Tibial artery (tissue), 4 donors: ENCODE measurements around the gene FOXA1.

ENCODE experiments used
- DNase-seq, 2 donors: peaks; one replicate each; pipeline ENCODE4 v3.0.0-alpha.2; 2019
- H3K27ac ChIP-seq, 2 donors: fragments of 200-600 bp; sonication (generic) in 1 of 2; 1 replicate in 1 of 2; 2 replicates in 1 of 2; pipeline ENCODE4 v1.5.1; 2018 to 2019; ENCODE audit warnings: mild to moderate bottlenecking in 1 of 2
- H3K27me3 ChIP-seq, 2 donors: fragments of 200-600 bp; sonication (generic) in 1 of 2; one replicate each; pipeline versions ENCODE4 v1.5.1 to v1.6.0; 2016 to 2019
- H3K36me3 ChIP-seq, 3 donors: fragments of 200-600 bp; sonication (generic) in 2 of 3; one replicate each; pipeline ENCODE4 v1.5.1; 2016 to 2019; ENCODE audit warnings: mild to moderate bottlenecking in 2 of 3
- H3K4me1 ChIP-seq, 4 donors: fragments of 200-600 bp; sonication (generic) in 2 of 4; 1 replicate in 3 of 4; 2 replicates in 1 of 4; pipeline ENCODE4 v1.5.1; 2016 to 2019
- H3K4me3 ChIP-seq, 2 donors: fragments of 200-600 bp; sonication (generic) in 1 of 2; 1 replicate in 1 of 2; 2 replicates in 1 of 2; pipeline ENCODE4 v1.5.1; 2018 to 2019; ENCODE audit warnings: mild to moderate bottlenecking in 2 of 2
- H3K9me3 ChIP-seq, 3 donors: fragments of 200-600 bp; sonication (generic) in 1 of 3; one replicate each; pipeline ENCODE4 v1.5.1; 2016 to 2019
- CTCF ChIP-seq, 2 experiments: fragments of 200-600 bp in 1 of 2; fragments of 450-650 bp in 1 of 2; IDR thresholded peaks; one replicate each; pipeline ENCODE4 v1.5.1; 2017 to 2019; ENCODE audit warnings: antibody characterized with exemption in 2 of 2, mild to moderate bottlenecking in 1 of 2, moderate library complexity in 1 of 2
- intact Hi-C: fragments of 100-400 bp; cut with DNase I; formaldehyde crosslinking; loops from one replicate; pipeline ENCODE4 v1.15.0; 2023; ENCODE audit warnings: low total_unique reads

Gene FOXA1

DNA sequence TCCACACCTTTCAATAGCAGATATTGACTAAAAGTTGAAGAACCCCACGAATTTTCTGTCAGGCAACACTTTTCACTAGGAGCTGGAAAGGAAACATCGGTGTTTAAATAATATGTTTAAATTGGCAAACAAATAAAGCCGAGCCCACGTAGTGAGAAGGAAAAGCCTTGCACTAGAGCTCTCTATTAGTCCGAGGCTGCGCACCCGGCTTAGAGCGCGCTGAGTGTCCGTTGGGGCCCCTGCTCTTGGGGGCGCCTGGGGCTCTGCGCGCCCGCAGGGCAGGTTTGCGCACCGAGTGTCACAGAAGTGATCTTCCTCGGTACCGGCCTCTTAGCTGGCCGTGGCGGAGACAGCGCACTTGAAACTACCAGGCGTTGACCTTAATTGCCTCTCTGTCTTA is 6.8 kb upstream of the FOXA1 start:
- no peak for TF ChIP-seq CTCF (IDR thresholded peaks at IDR 0.05)
- intact Hi-C loops: no loop called here
- Histone ChIP-seq H3K4me1 (peaks cover 0 to 25% (median 16%) of the 10 kb centered on the region in 4 donors), H3K27me3 (peaks cover 13 to 78% of the 10 kb centered on the region in 2 donors), H3K36me3 (no peaks in the 10 kb centered on the region), H3K4me3 (no peak overlapping the region), H3K27ac (no peak overlapping the region), H3K9me3 (no peaks in the 10 kb centered on the region)
- DNase-seq: no peak

- Histone ChIP-seq H3K27ac (no peak overlapping the region), H3K9me3 (no peaks in the 10 kb centered on the region), H3K4me3 (no peak overlapping the region), H3K4me1 (peaks cover 0 to 27% (median 18%) of the 10 kb centered on the region in 4 donors), H3K36me3 (no peaks in the 10 kb centered on the region), H3K27me3 (peaks cover 16 to 86% of the 10 kb centered on the region in 2 donors)
- no peak for DNase-seq
- intact Hi-C loops: no loop called here
- TF ChIP-seq CTCF (IDR thresholded peaks at IDR 0.05): no peak
Observed at GRCh38 chr14:37600880-37601741, 6.1 kb upstream of the FOXA1 start.

DNA sequence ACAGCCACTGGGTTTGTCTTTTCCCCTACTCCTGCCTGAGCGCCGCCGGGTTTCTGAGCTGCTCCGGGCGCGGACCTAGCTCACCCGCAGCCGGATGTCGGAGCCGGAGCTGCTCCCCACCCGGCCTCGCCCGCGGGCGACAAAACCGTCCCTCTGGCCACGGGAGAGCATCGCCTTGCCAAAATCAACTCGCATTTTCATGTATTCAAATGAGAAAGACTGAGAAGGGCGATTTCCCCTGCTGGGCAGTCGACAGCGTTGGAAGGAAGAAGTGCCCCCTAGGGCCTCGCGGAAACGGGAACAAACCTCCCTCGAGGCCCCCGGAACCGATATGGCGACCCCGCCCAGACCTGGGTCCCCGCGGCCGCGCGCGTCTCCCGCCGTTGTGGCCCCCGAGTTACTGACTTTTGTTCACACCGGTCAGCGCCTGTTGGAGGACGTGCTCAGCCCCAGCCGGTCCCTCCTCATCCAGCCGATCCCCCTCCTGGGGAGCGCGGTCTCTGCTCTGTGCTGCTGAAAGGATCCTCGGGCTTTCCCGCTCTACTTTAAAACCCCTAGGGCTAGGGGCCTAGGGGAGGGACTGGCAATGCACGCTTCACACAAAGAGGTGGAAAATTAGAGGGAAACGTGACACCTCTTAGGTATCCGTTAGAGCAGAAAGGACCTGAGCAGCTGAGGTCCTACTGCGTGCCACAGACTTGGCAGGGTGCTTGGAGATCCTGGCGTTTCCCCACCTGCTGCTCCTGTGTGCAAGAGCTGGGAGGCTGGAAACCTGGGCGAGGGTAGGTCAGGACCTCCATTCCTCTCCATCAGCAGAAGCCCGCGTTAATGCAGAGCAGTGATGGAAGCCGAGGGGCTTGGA is 4.7 kb upstream of the FOXA1 start:
- H3K4me3 ChIP-seq: peak overlapping the region in 1 of 2 donors; percentile 19
- no peak for DNase-seq
- intact Hi-C loops: loop anchor here (10.0 kb wide), 1 partner anchor 355 kb away; no protein-coding TSS in a partner anchor

DNA sequence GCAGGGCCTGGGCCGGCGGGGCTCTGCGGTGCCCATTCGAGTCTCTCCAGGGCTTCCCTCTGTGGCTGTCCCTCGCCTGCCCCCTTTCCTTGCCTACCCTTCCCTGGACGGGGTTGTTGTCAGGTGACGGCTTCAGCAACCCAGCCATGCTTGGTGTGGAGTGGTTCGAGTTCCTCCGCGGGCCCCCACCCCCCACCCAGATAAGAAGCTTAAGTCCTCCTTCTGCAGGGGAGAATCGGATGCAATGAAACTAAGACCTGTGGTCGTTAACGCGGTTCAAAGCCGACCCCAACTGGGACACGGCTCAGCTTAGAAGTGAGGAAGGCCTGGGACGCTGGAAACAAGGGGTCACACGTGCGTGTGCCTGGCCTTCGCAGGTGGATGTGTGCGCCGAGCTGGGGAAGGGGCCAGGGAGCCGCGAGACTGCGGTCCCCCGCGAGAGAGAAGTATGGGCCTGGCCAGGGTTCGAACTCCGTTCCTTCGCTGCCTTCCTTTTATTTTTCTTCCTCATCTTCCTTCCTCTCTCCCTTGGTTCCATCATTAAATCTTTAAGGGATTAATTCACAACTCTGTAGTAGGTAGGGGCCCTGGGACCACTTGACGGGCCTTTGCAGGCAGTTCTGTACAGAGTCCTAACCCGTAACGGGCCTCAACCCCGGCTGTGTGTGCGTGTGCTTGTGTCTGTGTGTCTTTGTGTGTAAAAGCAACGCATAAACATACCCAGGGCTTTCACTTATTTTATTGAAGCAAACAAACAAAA is 3.9 kb upstream of the FOXA1 start:
- H3K36me3 ChIP-seq: no peaks in the 10 kb centered on the region
- H3K4me3 ChIP-seq: peak overlapping the region in 1 of 2 donors; percentile 19
- H3K27ac ChIP-seq: no peak overlapping the region
- intact Hi-C loops: loop anchor here (10.0 kb wide), 1 partner anchor 354 kb away; no protein-coding TSS in a partner anchor
- no peak for TF ChIP-seq CTCF (IDR thresholded peaks at IDR 0.05)
- DNase-seq: no peak
- H3K27me3 ChIP-seq: peaks cover 20 to 98% of the 10 kb centered on the region in 2 donors
- peaks cover 0 to 47% (median 35%) of the 10 kb centered on the region in 4 donors for H3K4me1 ChIP-seq
- no peaks in the 10 kb centered on the region for H3K9me3 ChIP-seq

More for the DNA sequence above, 4.7 kb upstream of the FOXA1 start:
- Histone ChIP-seq H3K27ac (no peak overlapping the region), H3K9me3 (no peaks in the 10 kb centered on the region), H3K4me1 (peaks cover 0 to 39% (median 29%) of the 10 kb centered on the region in 4 donors), H3K36me3 (no peaks in the 10 kb centered on the region), H3K27me3 (peaks cover 20 to 98% of the 10 kb centered on the region in 2 donors)
- no peak for TF ChIP-seq CTCF (IDR thresholded peaks at IDR 0.05)
